GM23248 (cell line): Measurements from ENCODE around the gene SYT2.
"Not testable (repeated sequence)": the region's sequence is repeated elsewhere in the genome, so short reads cannot be mapped to it uniquely, and the experiment has no call there.

Experiments used
- EZH2 ChIP-seq: fragments of 200-600 bp; sonication (generic); IDR thresholded peaks from 2 replicates; pipeline ENCODE4 v1.6.1; 2018; ENCODE audit warnings: antibody characterized with exemption, mild to moderate bottlenecking; ENCODE audit not compliant: insufficient read depth, poor library complexity, severe bottlenecking
- EZH2phosphoT487 ChIP-seq: fragments of 200-600 bp; sonication (generic); IDR thresholded peaks from 2 replicates; pipeline ENCODE4 v1.6.1; 2018; ENCODE audit warnings: antibody characterized with exemption, moderate library complexity, mild to moderate bottlenecking, low read depth; ENCODE audit not compliant: insufficient read depth

DNA sequence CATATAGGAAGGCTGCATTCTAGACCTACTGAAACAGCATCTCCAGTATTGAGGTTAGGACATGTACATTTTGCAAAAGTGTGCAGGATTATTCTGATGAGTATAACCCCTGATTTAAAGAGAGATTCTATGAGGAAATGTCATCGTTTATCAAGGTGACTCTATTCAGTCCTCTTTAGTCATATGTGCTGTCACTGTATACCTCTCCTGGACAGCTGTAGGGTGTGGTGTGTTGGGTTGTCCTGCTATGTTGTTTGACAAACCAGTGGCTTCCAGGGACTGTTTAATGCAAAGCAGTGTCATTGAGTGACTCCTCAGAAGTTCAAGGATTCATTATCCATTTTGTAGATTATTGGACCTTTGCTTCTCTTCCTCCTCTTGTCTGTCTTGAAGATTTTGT lies 152.6 kb downstream of the SYT2 start:
- TF ChIP-seq EZH2phosphoT487, EZH2: not testable (repeated sequence)
